Stimulated activated CD8-positive, alpha-beta memory T cell treated with anti-CD3 and anti-CD28 coated beads, Interleukin-4, amount 100 ng/mL, for 4 hours (primary cell): Measurements from ENCODE around the gene MACROD2.
"Not testable (repeated sequence)": the region's sequence is repeated elsewhere in the genome, so short reads cannot be mapped to it uniquely, and the experiment has no call there.

ENCODE experiments used
- DNase-seq, 2 donors: peaks; one replicate each; pipeline ENCODE4 v3.0.0-alpha.2; 2020; ENCODE audit warnings: low read depth in 2 of 2, low spot score in 1 of 2

The MACROD2 gene

DNA sequence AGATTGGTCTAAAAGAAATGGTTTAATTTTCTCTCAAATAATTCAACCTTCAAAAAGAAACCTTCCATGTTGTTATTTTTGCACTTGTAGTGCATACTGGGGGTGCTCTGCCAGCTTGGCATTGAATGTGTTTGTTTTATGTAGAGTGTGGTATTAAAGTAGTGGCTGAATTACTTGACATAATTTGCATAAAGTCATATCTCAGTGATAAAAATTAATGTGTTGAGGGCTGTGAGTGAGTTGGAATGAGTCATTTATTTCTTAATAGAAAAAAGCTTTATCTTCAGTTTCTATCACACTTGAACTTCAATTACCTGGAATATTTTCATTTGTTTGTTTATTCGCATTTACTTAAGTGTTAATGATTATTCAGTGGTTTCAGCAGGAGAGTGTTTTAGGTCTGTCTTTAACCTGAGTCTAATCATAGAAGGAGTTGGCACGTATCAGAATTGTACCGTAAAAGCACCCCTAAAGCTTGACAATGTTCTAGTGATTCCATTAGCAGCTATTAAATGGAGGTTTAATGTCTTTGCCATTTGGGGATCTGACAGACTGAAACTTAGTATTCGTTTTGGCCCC is 1143.3 kb downstream of the MACROD2 start:
- DNase-seq: no peak

DNA sequence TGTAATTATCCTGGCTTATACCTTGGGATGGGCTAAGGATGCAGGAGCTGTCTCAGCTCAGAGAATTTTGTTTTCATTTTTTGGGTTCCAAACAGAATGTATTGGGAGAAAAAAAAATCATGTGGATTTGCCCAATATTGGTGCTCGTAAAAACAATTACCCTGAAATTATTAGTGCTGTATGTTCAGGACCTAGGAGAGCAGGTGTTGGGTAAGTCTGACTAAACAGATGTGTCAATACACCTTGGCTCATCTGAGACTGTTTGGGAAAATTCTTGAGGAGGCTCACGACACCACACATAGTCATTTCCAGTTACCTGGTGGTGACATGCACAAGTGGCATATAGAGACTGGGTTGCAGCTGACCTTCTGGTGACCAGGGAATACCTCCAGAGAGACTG is 1144.2 kb downstream of the MACROD2 start:
- DNase-seq: no peak

DNA sequence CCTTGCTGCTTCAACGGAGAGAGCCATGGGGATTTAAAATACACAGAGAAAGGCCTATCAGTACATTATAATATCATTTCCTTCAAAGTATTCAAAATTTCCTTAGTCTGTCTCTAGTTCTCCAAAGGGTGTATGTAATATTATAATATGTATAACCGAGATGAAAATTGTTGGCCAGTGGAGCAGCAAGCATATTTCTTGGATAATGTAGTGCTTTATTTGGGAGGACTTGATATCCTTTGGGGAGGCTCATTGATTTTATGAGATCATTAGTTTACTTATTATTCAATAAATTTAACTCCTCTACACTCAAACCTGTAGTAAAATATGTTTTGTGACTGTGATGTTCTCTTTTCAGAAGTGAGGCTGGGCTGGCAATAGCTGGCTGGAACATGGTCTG is 1145.0 kb downstream of the MACROD2 start:
- no peak for DNase-seq

DNA sequence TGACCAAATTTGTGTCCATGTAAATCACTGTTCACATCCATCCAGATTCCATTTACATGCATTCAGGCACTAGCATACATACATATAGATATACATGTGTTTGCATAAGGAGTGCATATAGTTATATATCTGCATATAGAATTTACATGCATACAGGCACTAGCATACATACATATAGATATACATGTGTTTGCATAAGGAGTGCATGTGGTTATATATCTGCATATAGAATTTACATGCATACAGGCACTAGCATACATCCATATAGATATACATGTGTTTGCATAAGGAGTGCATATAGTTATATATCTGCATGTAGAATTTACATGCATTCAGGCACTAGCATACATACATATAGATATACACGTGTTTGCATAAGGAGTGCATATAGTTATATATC is 1145.6 kb downstream of the MACROD2 start:
- DNase-seq: not testable (repeated sequence)

DNA sequence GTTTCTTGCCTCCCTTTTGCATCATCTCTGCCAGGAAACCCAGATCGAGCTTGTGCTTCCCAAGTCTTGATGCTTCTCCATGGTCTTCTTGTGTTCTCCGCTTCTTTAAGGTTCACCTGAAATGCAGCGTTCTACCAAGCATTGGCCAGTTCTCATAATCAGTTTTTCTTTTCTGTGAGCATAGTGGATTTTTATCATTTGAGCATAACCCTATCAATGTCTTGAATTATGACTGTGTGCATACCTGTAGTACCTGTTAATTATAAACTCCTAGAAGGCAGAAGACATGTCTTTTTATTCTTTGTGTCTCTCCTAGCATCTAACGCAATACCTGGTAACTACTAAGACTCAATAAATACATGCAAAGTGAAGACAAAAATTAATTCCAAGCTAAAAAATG is 1146.5 kb downstream of the MACROD2 start:
- DNase-seq: no peak

DNA sequence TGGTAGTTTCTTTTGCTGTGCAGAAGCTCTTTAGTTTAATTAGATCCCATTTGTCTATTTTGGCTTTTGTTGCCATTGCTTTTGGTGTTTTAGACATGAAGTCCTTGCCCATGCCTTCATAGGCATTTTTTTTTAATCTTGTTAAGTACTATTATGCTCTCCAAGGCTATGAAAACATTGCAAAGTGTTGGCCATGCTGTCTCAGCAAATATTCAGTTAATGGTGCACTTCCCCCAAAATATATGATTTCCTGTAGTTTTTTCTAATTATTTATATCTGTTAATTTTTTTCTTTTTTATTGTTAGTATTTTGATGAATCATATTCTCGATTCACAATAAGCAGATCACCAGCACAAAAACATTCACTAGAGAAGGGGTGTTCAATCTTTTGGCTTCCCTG is 1148.2 kb downstream of the MACROD2 start:
- no peak for DNase-seq

DNA sequence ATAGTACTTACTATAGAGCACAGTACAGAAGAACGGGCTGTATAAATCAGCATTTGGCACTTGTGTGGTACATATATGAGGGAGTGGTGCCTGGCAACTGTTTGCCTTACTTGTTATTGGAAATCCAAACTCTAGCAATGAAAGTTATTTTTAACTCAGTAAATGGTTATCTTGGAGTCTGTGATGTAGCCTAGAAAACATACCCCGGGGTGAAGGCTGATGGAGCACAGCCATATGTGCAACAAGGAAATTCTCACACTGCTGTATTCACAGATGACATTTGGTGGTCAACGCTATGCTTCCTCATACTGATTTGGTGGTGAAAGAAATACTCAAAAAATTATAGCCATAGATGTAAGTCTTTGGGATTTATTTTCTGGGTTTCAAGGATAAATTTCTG is 1149.6 kb downstream of the MACROD2 start:
- DNase-seq: no peak

DNA sequence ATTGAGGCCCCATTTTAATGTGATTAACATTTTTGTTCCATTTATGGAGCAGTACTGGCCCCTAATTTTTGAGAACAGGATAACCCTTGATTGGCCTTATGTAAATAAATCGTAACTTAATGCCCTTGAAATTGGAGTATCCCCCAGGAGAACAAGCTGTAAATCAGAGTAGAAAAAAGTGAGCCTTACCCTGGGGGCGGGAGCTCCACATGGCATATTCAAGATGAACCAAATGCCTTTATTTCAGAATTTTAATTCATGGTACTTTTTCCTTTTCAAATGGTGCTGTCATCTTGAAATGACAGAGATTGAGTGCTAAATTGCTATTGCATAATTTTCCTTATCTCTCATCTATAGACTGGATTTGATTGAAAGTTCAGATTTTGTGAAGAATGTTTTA is 1151.6 kb downstream of the MACROD2 start:
- DNase-seq: no peak

DNA sequence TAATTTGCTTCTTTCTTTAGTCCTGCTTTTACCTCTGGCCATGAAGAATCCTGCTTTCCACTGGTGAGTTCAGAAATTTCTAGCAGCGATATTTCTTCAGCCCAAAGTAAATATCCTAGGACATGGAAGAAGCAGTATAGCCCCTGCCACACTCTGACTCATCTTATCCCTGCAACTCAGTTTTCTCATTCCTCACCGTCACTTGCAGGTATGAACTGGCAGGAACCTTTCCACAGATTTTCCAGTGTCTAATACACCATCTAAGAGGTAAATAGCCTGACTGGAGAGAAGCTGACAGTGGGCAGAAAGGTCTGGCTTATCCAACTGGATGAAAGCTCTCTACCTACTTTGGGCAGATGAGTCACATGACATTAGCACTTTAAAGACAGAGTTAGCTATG is 1158.8 kb downstream of the MACROD2 start:
- no peak for DNase-seq

DNA sequence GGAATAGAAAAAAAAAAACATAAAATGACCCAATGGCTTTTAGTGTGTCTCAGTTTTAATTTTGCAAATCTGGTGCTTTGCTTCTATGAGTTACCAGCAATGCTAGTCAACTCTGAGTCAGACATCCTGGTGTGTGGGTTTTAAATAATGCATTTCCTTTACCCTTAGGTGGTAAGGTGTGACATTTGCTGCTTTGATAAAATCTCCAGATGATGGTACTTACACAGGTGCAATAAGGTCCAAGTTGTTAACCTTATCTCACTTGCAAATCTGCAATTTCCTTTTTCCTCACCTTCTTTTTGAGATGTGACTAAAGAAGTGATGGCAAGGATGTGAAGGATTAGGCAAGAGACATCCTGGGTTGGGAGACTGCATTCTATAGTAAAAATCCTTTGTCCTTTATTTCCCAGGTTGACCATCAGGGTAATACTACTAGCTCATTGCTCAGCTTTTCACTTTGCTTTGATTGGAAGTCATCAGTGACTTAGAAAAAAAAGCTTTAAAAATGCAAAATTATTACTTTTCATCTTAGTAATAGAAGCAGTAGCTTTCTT is 1160.6 kb downstream of the MACROD2 start:
- DNase-seq: no peak

DNA sequence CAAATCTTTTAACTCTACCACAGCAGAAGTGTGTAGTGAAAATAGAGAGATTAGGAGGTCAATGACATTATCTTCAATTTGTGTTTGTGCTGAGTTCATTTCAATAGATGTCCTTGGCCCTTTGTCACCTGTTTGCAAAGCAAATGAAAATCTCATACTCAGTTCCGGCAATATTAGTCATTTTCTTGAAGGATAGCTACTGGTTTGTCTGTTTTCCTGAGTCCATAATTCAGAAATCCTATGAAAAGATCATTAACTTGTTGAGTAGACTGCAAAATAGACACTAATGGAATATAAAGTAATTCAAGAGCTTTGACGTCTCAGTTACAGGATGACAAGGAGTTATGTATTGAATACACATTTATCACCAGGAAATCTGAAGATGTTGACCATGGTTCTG is 1163.2 kb downstream of the MACROD2 start:
- no peak for DNase-seq

DNA sequence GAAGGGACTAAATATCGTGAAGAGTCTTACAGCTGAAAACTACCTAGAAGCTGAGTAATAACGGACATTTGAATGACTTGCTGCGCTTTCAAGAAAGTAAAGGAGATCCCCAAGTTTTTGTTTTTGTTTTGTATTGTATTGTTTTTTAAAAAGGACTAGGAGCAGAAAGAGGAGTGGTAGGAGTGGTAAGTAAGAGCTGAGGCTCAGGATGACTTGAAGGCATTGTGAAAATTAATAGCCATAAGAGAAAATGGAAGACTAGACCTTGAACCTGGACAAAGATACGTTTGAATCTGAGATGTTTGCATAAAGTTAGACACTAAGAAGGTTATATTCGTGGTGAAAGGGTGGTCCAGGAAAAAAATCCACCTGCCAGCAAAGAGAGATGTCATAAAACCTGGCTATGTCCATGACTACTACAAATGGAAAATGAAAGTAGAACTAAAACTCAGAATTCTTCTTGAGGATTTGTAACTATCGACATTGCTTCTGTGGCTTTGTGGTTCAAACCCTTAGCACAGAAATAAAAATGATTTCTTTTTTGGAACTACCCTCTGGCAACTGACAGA is 1166.8 kb downstream of the MACROD2 start:
- no peak for DNase-seq

DNA sequence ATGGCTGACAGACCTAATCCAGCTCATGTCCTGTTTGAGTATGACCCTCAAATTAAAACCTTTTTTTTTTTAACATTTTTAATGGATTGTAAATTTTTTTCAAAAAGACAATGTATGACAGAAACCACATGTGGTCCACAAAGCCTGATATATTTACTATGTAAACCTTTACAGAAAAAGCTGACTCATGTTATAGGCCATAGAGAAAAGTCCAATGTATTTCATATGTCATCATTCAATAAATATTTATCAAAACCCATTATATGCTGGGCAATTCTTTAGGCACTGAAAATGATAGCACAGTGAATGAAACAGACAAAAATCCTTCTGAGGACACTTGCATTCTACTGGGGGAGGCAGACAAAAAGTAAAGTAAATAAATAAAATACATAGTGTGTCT is 1168.3 kb downstream of the MACROD2 start:
- DNase-seq: no peak

DNA sequence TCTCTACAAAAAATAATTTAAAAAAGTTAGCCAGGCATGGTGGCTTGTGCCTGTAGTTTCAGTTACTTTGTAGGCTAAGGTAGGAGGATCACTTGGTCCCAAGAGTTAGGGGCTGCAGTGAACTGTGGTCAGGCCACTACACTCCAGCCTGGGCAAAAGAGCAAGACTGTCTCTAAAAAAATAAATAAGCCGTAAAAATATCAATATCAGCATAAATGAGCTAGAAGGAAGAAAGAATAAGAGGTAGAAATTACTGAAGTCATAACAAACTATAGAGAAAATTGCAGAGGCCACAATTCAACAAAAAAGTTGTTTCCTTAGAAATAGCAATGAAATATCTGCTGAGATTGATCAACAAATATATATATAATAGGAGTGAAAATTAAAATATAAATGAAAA is 1169.4 kb downstream of the MACROD2 start:
- DNase-seq: no peak

DNA sequence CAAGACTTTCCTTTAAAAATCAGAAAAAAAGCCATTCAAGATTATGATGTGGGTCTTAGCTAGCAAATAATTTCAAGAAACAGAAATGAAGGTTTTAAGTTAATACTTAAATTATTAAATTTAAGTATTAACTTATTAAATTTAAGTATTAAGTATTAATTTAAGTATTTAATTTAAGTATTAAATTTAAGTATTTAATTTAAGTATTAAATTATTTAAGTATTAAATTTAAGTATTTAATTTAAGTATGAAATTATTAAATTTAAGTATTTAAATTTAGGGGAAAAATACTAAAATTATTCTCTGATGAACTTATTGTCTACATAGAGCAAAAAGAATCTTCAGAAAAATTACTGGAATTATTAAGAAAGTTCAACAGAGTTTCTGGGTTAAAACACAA is 1171.4 kb downstream of the MACROD2 start:
- DNase-seq: no peak

DNA sequence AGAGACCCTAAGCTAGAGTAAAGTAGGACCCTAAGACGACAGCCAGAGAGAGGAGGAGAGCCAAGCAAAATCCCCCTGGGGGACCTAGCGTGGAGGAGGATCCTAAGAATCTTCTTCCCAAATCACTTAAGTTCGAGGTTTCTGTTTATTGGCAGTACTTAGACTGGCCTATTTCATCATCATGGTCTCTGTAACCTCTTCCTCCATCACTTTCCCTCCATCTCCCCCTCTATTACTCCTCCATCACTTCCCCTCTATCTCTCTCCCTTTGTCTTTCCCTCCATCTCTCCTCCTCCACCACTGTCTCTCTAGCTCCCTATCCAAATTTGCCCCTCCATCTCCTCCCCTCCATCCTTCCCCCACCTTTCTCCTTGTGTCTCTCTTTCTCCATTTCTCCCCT is 1175.7 kb downstream of the MACROD2 start:
- DNase-seq: no peak

DNA sequence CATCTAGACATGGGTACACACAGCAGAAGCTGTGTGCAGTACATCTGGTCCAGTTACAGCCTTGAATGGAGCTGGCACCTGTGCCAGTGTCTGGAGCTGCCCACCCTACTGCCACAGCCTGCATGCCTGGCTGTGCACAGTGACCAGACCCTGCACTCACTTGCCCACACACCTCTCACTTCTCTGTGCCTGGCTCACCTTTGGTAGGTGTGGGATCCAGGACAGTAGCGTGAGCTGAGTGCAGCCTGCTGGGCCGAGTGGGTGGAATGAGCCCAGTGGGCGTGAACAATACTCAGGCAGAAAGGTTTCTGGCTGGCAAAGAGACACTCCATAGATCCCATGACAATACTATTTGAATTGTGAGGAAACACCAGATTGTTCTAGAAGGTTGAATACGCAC is 1181.6 kb downstream of the MACROD2 start:
- no peak for DNase-seq

DNA sequence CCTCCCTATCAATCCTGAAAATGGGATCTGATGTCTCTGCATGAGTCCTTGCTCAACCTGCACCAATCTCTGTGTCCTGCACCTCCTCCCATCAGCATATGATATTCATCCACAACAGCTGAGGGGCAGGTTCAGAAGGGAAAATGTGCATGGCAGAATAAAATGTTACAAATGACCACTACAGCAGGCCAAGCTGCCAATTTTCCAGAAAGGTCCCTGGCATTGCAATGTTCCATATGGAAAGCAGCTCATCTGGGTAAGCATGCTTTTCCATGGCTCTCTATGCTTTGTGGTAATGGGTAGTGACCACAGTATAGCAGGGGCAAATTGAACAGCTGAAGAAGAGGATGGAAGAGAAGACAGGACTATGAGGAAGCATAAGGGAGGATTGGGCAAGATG is 1183.3 kb downstream of the MACROD2 start:
- DNase-seq: no peak

DNA sequence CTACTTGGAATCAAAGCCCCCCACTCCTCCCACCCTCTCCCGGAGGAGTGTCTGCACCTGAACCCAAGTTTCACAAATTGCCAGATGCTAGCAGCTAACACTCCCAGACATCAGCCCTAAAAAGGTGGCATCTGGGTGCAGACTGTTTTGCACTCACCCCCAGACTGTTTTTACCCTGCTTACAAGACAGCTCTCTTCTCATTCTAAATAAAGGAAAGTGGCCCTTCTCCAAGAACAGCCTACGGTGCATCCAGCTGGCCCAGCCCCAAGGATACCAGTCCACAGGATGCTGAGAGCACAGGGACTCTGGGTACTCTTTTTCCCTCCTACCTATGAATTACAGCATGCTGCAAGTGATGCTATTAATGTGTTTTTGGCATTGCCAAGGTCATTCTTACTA is 1184.1 kb downstream of the MACROD2 start:
- DNase-seq: no peak

DNA sequence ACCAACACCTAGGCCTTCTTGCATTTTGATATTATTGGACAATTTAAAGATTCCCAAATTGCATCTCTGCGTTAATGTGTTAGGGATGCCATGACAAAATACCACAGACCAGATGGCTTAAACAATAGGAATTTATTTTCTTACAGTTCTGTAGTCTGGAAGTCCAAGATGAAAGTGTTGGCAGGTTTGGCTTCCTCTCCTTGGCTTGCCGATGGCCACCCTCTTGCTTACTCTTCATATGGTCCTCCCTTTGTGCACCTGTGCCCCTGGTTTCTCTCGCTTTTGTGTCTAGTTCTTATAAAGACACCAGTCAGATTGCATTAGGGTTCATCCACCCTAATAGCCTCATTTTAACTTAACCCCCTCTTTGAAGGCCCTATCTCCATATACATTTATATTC is 1184.5 kb downstream of the MACROD2 start:
- no peak for DNase-seq

DNA sequence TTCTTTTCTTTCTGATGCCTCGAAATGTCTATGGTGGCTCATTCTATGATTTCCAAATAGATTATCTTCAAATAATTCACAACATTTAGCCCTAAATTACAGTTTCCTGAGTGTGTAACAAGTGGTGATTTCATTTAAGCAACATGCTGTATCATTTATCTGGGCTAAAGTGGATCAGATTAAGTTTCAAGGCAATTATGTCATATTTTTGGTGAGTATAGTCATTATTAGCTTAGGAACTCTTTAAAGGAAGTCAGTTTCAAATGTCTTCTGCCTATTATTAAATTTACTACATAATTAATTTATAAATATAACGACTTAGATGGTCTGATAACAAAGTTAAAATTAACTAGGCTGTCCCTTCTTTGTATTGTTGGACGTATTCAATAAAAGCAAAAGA is 1190.0 kb downstream of the MACROD2 start:
- no peak for DNase-seq

DNA sequence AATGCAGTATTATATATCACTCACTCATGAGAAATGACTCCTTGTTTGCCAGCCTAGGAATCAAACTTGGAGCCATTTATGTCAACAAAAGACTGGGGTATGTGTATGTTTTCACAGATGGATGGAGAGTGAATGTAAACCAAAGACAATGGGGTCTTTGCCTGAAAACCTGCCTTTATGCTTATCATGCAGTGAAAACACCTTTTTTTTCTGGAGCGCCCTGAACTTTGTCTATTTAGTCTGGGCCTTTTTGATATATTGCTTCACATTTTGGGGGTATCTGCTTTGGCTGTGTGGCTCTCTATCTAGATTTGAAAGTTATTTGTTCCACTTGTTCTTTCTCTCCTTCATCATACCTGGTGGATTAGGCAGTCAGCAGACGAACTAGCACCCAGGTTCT is 1190.6 kb downstream of the MACROD2 start:
- no peak for DNase-seq

DNA sequence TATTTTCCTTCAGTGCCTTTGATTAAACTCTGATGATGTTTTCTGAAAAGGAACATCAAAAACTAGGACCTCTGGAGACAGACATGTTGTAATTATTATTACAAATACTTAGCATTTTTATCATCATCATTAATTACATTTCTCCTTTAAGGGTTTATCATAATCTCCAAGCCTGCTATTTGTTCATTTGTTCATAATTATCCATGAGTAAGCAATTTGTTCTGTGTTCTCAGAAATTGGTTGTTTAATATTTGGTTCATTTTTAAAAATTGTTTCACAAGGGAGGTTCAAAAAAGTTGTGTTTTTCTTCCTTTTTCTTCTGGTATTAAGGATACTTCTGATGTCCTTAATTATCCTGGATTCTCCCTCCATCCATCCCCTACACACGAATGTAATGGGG is 1192.3 kb downstream of the MACROD2 start:
- no peak for DNase-seq
